Measurements from ENCODE around the gene GALNT13.

The GALNT13 gene

DNA sequence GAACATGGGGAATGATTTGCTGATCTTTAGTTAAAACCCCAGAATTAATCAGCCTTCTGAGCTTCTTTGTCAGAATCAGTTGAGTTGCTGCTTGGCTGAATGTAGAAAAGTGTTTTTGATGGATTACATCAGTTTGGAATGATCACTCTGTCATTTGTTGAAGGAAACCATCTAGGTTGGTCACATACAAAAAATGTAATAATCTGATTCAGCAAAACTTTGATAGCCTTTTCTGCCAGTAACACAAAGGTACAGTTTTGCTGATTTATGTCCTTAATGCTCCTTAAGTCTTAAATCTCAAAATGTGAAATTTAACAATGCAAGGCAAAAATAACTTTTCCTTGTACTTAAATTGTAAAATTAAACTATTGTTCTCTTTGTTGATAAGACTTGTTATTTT, 74.3 kb downstream of the GALNT13 start:
- ATAC-seq: no peak

DNA sequence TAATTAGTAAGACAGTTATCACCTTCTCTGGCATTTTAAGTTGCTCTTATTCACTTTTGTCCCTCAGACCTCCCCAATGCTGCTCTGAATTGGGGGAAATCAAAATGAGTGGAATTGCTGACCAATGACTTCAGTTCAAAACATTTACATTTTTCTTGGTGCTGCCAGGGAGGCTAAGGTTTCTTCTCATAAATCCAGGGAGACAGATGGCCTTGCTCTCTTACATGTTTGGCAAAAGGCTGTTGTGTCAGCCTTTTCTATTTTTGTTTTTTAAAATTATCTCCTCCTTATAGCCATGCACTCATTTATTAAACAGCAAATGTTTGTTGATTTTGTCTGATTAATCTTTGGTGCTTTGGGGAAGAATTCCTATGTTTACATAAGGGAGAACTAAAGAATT, 82.0 kb downstream of the GALNT13 start:
- ATAC-seq: no peak

GRCh38 chr2:153963256-153963655, 91.5 kb downstream of the GALNT13 start:
- no peak for ATAC-seq

DNA sequence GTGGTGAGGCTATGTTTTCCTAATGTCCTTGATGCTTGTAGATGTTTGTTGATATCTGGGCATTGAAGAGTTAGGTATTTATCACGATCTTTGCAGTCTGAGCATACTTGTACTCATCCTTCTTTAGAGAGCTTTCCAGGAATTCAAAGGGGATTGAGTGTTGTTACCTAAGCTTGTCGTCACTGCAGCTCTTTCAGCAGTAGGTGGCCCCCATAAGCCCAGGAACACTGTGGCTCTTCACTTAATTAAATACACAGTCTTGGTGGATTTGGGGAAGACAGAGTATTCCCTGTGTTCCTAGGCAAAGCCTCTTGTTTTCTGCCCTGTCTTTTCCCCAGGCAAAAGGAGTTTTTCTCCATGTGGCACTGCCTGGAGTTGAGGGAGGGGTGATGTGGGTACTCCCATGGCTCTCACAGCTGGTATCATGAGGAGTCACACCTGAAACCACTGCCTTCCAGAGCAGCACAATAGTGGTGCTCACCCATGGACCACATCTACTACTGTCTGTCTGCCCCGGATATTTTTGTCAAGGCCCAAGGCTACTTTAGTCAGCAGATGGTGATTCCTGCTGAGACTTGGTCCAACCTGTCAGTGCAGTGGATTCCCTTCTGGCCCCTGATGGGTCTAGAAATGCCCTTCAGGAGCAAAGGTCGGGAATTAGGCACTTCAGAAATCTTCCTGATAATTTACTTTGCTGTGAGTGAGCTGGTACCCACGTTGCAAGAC, 95.7 kb downstream of the GALNT13 start:
- ATAC-seq: no peak

DNA sequence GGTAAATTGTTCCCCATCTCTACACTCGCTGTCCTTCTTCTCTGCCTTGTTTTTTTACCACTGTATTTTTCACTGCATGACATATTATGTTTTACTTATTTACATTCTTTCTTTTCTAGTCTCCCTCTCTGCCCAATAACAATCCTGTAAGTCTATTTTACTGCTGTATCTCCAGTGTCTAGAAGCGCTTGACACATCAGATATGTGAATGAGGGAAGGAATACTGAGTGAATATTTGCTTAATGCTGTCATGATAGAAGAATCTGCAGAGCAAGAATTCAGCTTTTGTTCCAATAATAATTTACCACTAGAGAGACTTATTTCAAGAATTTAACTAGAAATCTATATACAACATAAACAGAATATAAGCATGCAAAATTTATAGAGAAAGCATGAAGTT, 99.5 kb downstream of the GALNT13 start:
- no peak for ATAC-seq

GRCh38 chr2:153971855-153972254, 100.1 kb downstream of the GALNT13 start:
- ATAC-seq: no peak

GRCh38 chr2:153972412-153972811, 100.7 kb downstream of the GALNT13 start:
- no peak for ATAC-seq

GRCh38 chr2:153986488-153987229, 114.9 kb downstream of the GALNT13 start:
- ATAC-seq: no peak

- no peak for ATAC-seq
Observed at GRCh38 chr2:153990771-153991170, 119.0 kb downstream of the GALNT13 start.

GRCh38 chr2:154013514-154013913, 141.8 kb downstream of the GALNT13 start:
- no peak for ATAC-seq

DNA sequence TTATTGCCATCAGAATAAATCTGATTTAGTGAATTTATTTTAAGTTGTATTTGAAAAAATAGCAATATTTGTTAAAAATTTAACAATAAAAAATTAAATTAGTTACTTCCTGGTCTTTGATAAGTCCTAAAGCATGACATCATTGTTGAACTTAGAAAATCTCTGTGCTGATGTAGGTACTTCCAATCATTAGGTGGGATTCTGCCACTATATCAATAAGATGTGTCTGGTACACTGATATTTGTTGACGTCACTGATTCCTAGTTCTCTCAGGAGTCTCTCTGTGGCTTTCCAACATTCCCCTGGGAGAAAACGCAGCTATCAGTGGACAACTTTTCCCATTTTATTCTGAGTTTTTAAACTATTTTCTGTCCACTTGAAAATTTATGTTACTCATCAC, 143.5 kb downstream of the GALNT13 start:
- no peak for ATAC-seq

- no peak for ATAC-seq
Observed at GRCh38 chr2:154029504-154029903, 157.8 kb downstream of the GALNT13 start.

GRCh38 chr2:154032220-154032619, 160.5 kb downstream of the GALNT13 start:
- no peak for ATAC-seq

DNA sequence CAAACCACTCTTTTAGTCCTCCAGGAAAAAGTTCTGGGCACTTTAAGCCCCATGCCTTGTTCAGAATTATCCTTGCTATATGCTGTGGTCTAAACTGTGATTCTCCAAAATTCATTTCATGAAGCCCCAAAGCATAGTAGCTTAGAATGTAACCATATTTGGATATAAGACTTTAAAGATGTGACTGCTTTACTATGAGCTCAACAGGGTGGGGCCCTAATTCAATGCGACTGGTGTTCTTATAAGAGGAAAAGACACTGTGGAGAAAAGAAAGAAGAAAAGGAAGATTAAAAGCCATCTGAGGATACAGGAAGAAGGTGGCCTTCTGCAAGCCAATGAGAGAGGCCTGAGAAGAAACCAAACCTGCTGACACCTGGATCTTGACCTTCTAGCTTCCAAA, 174.8 kb downstream of the GALNT13 start:
- ATAC-seq: no peak

GRCh38 chr2:154048905-154049304, 177.2 kb downstream of the GALNT13 start:
- no peak for ATAC-seq

- no peak for ATAC-seq
Observed at GRCh38 chr2:154049561-154049960, 177.8 kb downstream of the GALNT13 start.

DNA sequence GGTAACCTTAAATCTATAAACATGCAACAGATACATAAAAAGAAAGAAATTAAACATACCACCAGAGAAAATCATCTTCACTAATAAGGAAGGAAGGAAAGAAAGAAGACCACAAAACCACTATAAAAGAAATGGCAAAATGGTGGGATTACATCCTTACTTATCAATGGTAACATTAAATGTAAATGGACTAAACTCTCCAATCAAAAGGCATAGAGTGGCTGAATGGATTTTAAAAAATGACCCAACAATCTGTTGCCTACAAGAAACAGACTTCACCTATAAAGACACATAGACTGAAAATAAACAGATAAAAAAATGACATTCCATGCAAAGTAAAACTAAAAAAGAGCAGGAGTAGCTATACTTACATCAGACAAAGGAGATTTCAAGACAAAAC, 195.4 kb downstream of the GALNT13 start:
- no peak for ATAC-seq

DNA sequence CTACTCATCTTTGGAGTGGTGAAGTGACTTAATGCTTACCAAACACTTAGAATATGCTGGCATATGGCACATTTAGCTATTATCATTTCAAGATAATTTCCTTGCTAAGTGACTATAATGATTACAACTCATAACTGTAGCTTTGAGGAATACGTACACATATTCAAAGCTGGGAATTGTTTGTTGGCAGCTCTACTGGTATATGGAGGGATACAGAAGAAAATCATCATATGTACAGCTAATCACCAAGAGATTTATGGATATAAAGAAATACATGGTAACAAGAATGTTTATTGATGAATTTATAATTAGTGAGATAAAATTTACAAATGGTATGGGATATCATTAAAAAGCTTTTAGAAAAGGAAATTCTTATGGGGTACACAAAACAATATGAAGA, 207.2 kb downstream of the GALNT13 start:
- ATAC-seq: no peak

GRCh38 chr2:154092571-154092970, 220.8 kb downstream of the GALNT13 start:
- no peak for ATAC-seq

- ATAC-seq: no peak
Observed at GRCh38 chr2:154093856-154094255, 222.1 kb downstream of the GALNT13 start.

DNA sequence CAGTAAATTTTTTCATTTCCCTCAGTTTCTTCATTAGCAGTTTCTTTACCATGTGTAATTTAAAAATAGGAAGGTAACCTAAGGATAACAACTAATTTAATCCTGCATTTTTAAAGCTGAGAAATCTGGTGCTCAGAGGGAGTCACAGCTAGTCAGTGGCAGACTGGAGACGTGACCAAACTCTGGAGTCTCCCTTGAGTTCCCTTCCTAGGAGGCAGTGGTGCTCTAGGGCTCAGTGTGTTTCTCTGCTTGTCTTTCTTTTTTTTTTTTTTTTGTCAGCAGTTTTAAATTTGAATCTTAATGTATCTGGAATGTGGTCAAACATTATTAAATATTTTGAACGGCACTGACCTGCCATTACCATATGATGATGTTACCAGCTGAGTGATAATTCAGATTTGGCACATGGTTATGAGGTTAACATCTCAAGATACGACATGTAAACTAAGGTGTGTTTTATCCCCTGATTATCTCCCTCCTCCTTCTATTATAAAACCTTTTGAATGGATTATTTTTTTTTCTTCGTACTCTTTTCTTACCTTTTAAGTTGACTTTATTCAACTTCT, 226.2 kb downstream of the GALNT13 start:
- no peak for ATAC-seq

DNA sequence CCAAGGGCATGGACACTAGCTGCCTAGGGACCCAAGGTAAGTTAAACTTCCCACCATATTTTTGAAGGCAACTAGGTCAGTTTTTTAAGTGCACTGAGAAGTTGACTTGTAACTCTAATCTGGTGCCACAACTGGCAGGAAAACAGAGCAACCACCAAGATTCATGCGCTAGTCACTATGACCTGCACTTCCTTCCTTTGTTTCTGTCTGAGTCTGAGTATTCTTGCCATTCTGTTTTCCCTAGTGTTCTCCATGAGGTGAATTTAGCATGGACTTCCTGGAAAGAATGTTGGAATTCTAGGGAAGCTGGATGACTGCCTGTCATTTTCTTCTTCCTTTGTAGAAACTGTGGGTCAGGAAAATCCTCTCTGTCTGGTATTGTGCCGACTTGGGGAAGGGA, 249.0 kb downstream of the GALNT13 start:
- no peak for ATAC-seq

GRCh38 chr2:154125891-154126290, 254.2 kb downstream of the GALNT13 start:
- no peak for ATAC-seq

- ATAC-seq: no peak
Observed at GRCh38 chr2:154130821-154131220, 259.1 kb downstream of the GALNT13 start.
